K562 (cell line): ENCODE results near the gene TMEM248. TPM values are rescaled to one million over a fixed set of nuclear protein-coding genes. Genes with fewer than 3 reads are reported as not detected.
A peak's percentile ranks its signal among the peaks of the same experiment; 100 is the strongest.

Source experiments
- BCLAF1 ChIP-seq, 2 experiments: fragments of 450-650 bp in 1 of 2; IDR thresholded peaks; 2 replicates each; pipeline ENCODE4 v1.6.1; 2011 to 2017; ENCODE audit warnings: low read depth in 2 of 2, antibody characterized with exemption in 1 of 2, borderline replicate concordance in 1 of 2, low read length in 1 of 2, mild to moderate bottlenecking in 1 of 2, mixed read lengths in 1 of 2; ENCODE audit not compliant: control insufficient read depth in 1 of 2
- BRF2 ChIP-seq: IDR thresholded peaks from 3 replicates; pipeline ENCODE4 v1.6.1; 2011; ENCODE audit warnings: borderline replicate concordance, mild to moderate bottlenecking; ENCODE audit not compliant: insufficient read length, insufficient read depth
- CHD2 ChIP-seq: IDR thresholded peaks from 2 replicates; pipeline ENCODE4 v1.6.1; 2011; ENCODE audit warnings: low read depth, low read length
- DLX4 ChIP-seq: fragments of 250-450 bp; sonication (Bioruptor Pico); IDR thresholded peaks from 2 replicates; pipeline ENCODE4 v1.6.1; 2021; ENCODE audit warnings: mild to moderate bottlenecking
- EHMT2 ChIP-seq: fragments of 450-650 bp; IDR thresholded peaks from 2 replicates; pipeline ENCODE4 v1.6.1; 2018; ENCODE audit warnings: antibody characterized with exemption
- ELF2 ChIP-seq: fragments of 250-450 bp; sonication (Bioruptor Pico); IDR thresholded peaks from 2 replicates; pipeline ENCODE4 v1.5.0; 2021; ENCODE audit warnings: mild to moderate bottlenecking
- ESRRB ChIP-seq: fragments of 250-450 bp; sonication (Bioruptor Pico); IDR thresholded peaks from 2 replicates; pipeline ENCODE4 v1.5.0; 2020; ENCODE audit warnings: mild to moderate bottlenecking, moderate library complexity, borderline replicate concordance
- GATA2 ChIP-seq: sonication (generic); formaldehyde crosslinking; IDR thresholded peaks from 2 replicates; pipeline ENCODE4 v1.4.0; 2020; ENCODE audit warnings: mild to moderate bottlenecking, missing genetic modification reagents
- HDGF ChIP-seq: fragments of 450-650 bp; IDR thresholded peaks from 2 replicates; pipeline ENCODE4 v1.6.1; 2016
- MTA2 ChIP-seq: fragments of 450-650 bp; IDR thresholded peaks from 2 replicates; pipeline ENCODE4 v1.6.1; 2016; ENCODE audit warnings: low read depth
- TEAD4 ChIP-seq, 2 experiments: sonication (generic) in 1 of 2; formaldehyde crosslinking in 1 of 2; IDR thresholded peaks; 2 replicates each; pipeline versions ENCODE4 v1.6.1 to v1.8.0; 2012 to 2022; ENCODE audit warnings: borderline replicate concordance in 1 of 2, inconsistent platforms in 1 of 2, low read length in 1 of 2, mild to moderate bottlenecking in 1 of 2, missing genetic modification reagents in 1 of 2
- XRCC3 ChIP-seq: fragments of 450-650 bp; IDR thresholded peaks from 2 replicates; pipeline ENCODE4 v1.6.1; 2017; ENCODE audit warnings: mild to moderate bottlenecking, moderate library complexity
- ZNF197 ChIP-seq: fragments of 200-800 bp; sonication (Bioruptor generic); IDR thresholded peaks from 2 replicates; pipeline ENCODE4 v1.6.1; 2016; ENCODE audit warnings: low read depth, missing genetic modification characterization, missing compliant biosample characterization
- ZNF445 ChIP-seq: fragments of 250-450 bp; sonication (Bioruptor Pico); IDR thresholded peaks from 2 replicates; pipeline ENCODE4 v1.4.0; 2020; ENCODE audit warnings: low read depth, mild to moderate bottlenecking, moderate library complexity
- ZNF77 ChIP-seq: fragments of 250-450 bp; sonication (Bioruptor Pico); IDR thresholded peaks from 2 replicates; pipeline ENCODE4 v1.5.0; 2020
- polyA plus RNA-seq, 8 experiments: library from polyadenylated mRNA; depleted of rRNA in 4 of 8; stranded (reverse) in 5 of 8; unstranded in 3 of 8; fragments of >200 nt; fragmentation: Nextera tagmentation in 2 of 8; fragmentation: Illumina TruSeq in 1 of 8; extraction: Ambion mirVana in 2 of 8; extraction: Trizol in 1 of 8; gene quantifications; 2 replicates each; pipeline versions ENCODE4 v1.2.1 to v1.2.3, GENCODE V29; 2011 to 2014; ENCODE audit warnings: inconsistent platforms in 1 of 8, missing spikeins in 1 of 8
- total RNA-seq, 7 experiments: library from RNA; depleted of rRNA in 6 of 7; stranded (reverse); fragments of >200 nt in 6 of 7; fragmentation: Illumina TruSeq in 2 of 7; extraction: Trizol in 2 of 7; gene quantifications; 2 replicates each; pipeline versions ENCODE4 v1.2.1 to v1.2.3, GENCODE V29; 2011 to 2021; ENCODE audit warnings: low replicate concordance in 1 of 7
- TF ChIP-seq, protein P1 (sequence below), 2 experiments: fragments of 450-650 bp; formaldehyde crosslinking in 1 of 2; IDR thresholded peaks; 2 replicates each; pipeline versions ENCODE4 v1.4.0 to v1.6.1; 2014 to 2020; ENCODE audit warnings: mild to moderate bottlenecking in 2 of 2, borderline replicate concordance in 1 of 2, low read depth in 1 of 2

TMEM248 gene
- total and polyA plus RNA-seq, 9 of the 15 experiments (the other 6 are each of a cell fraction or from before 2014, with no cell fraction given): 6.3 to 132 (median 64.4) TPM

- TF ChIP-seq ZNF197: no peak
- no peak for TF ChIP-seq XRCC3
- no peak for TF ChIP-seq BCLAF1 (IDR thresholded peaks at IDR 0.05; ENCODE audit: borderline replicate concordance in 1 of 2, control insufficient read depth in 1 of 2, low read depth in 2 of 2, low read length in 1 of 2)
- no peak for TF ChIP-seq ESRRB (CRISPR knock-in tag)
- no peak for TF ChIP-seq CHD2
- TF ChIP-seq GATA2 (CRISPR knock-in tag): peak; percentile 72; the same call in 1 of the 2 replicates
- TF ChIP-seq TEAD4 (IDR thresholded peaks at IDR 0.05; ENCODE audit: low read length): peak; percentile 57; the same call in 1 of the 2 replicates
- no peak for TF ChIP-seq TEAD4 (CRISPR knock-in tag; IDR thresholded peaks at IDR 0.05; ENCODE audit: borderline replicate concordance)
- no peak for TF ChIP-seq MTA2
- no peak for TF ChIP-seq DLX4 (CRISPR knock-in tag)
- TF ChIP-seq EHMT2: peak; percentile 43; the same call in 1 of the 2 replicates
- no peak for TF ChIP-seq HDGF
- TF ChIP-seq ELF2 (CRISPR knock-in tag): no peak
- TF ChIP-seq ZNF77: no peak
- TF ChIP-seq, protein P1, sequence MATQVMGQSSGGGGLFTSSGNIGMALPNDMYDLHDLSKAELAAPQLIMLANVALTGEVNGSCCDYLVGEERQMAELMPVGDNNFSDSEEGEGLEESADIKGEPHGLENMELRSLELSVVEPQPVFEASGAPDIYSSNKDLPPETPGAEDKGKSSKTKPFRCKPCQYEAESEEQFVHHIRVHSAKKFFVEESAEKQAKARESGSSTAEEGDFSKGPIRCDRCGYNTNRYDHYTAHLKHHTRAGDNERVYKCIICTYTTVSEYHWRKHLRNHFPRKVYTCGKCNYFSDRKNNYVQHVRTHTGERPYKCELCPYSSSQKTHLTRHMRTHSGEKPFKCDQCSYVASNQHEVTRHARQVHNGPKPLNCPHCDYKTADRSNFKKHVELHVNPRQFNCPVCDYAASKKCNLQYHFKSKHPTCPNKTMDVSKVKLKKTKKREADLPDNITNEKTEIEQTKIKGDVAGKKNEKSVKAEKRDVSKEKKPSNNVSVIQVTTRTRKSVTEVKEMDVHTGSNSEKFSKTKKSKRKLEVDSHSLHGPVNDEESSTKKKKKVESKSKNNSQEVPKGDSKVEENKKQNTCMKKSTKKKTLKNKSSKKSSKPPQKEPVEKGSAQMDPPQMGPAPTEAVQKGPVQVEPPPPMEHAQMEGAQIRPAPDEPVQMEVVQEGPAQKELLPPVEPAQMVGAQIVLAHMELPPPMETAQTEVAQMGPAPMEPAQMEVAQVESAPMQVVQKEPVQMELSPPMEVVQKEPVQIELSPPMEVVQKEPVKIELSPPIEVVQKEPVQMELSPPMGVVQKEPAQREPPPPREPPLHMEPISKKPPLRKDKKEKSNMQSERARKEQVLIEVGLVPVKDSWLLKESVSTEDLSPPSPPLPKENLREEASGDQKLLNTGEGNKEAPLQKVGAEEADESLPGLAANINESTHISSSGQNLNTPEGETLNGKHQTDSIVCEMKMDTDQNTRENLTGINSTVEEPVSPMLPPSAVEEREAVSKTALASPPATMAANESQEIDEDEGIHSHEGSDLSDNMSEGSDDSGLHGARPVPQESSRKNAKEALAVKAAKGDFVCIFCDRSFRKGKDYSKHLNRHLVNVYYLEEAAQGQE (IDR thresholded peaks at IDR 0.05; ENCODE audit: borderline replicate concordance): no peak
- TF ChIP-seq, protein P1 (CRISPR knock-in tag; IDR thresholded peaks at IDR 0.05; ENCODE audit: low read depth): no peak
- no peak for TF ChIP-seq BRF2
- TF ChIP-seq ZNF445 (CRISPR knock-in tag): no peak
These were observed 9.3 kb downstream of the TMEM248 start (continued) for GRCh38 chr7:66930341-66930740.
